ENCODE measurements around the gene LRRC71. TPM values are rescaled to one million over a fixed set of nuclear protein-coding genes. Genes with fewer than 3 reads are reported as not detected.

The LRRC71 gene
- total RNA-seq, 2 donors from 2014 or later: not detected

- Histone ChIP-seq H3K27me3 (ENCODE audit: control insufficient read depth, insufficient read depth, low read length, poor library complexity, severe bottlenecking) (peaks cover 39% of the 10 kb centered on the region), H3K9me3 (ENCODE audit: control insufficient read depth, low read length) (no peaks in the 10 kb centered on the region), H3K9ac (ENCODE audit: extremely low read depth, low read length, poor library complexity, severe bottlenecking) (no peak overlapping the region), H3K27ac (ENCODE audit: low read depth, low read length) (no peak overlapping the region), H3K36me3 (ENCODE audit: control insufficient read depth, insufficient read depth, low read length) (no peaks in the 10 kb centered on the region), H3K4me3 (ENCODE audit: low read length) (no peak overlapping the region), H3K4me1 (ENCODE audit: control insufficient read depth, insufficient read depth, low read length) (no peaks in the 10 kb centered on the region)
- no peak for DNase-seq
- H3K4me1 Mint-ChIP-seq: peaks cover 6% of the 10 kb centered on the region
- H3K27me3 Mint-ChIP-seq (ENCODE audit: insufficient read depth): peaks cover 55% of the 10 kb centered on the region
- no peak overlapping the region for H3K4me3 Mint-ChIP-seq
- no peaks in the 10 kb centered on the region for H3K9me3 Mint-ChIP-seq
- TF ChIP-seq, protein P1, sequence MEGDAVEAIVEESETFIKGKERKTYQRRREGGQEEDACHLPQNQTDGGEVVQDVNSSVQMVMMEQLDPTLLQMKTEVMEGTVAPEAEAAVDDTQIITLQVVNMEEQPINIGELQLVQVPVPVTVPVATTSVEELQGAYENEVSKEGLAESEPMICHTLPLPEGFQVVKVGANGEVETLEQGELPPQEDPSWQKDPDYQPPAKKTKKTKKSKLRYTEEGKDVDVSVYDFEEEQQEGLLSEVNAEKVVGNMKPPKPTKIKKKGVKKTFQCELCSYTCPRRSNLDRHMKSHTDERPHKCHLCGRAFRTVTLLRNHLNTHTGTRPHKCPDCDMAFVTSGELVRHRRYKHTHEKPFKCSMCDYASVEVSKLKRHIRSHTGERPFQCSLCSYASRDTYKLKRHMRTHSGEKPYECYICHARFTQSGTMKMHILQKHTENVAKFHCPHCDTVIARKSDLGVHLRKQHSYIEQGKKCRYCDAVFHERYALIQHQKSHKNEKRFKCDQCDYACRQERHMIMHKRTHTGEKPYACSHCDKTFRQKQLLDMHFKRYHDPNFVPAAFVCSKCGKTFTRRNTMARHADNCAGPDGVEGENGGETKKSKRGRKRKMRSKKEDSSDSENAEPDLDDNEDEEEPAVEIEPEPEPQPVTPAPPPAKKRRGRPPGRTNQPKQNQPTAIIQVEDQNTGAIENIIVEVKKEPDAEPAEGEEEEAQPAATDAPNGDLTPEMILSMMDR (conservative IDR thresholded peaks at IDR 0.05): no peak
- no peak overlapping the region for H3K27ac Mint-ChIP-seq
- 87 to 89% methylated on average over 4 of the region's 4 CpGs for WGBS, 2 experiments (ENCODE audit: insufficient coverage in 1 of 2, insufficient read length in 1 of 2)
- H3K36me3 Mint-ChIP-seq (ENCODE audit: low read depth): no peaks in the 10 kb centered on the region
Observed at GRCh38 chr1:156895455-156895812, 25.0 kb upstream of the LRRC71 start.

GRCh38 chr1:156895927-156896326 lies 24.5 kb upstream of the LRRC71 start:
- no peaks in the 10 kb centered on the region for H3K36me3 Mint-ChIP-seq (ENCODE audit: low read depth)
- no peak overlapping the region for H3K27ac Mint-ChIP-seq
- no peaks in the 10 kb centered on the region for H3K9me3 ChIP-seq (ENCODE audit: control insufficient read depth, low read length)
- H3K9me3 Mint-ChIP-seq: no peaks in the 10 kb centered on the region
- peaks cover 50% of the 10 kb centered on the region for H3K27me3 Mint-ChIP-seq (ENCODE audit: insufficient read depth)
- no peak overlapping the region for H3K9ac ChIP-seq (ENCODE audit: extremely low read depth, low read length, poor library complexity, severe bottlenecking)
- TF ChIP-seq, protein P1 (conservative IDR thresholded peaks at IDR 0.05): no peak
- WGBS, 2 experiments (ENCODE audit: insufficient coverage in 1 of 2, insufficient read length in 1 of 2): 93 to 98% methylated on average over 4 to 6 of the region's 6 CpGs
- H3K36me3 ChIP-seq (ENCODE audit: control insufficient read depth, insufficient read depth, low read length): no peaks in the 10 kb centered on the region
- no peak overlapping the region for H3K27ac ChIP-seq (ENCODE audit: low read depth, low read length)
- H3K4me3 Mint-ChIP-seq: no peak overlapping the region
- H3K4me1 Mint-ChIP-seq: peaks cover 6% of the 10 kb centered on the region
- H3K4me1 ChIP-seq (ENCODE audit: control insufficient read depth, insufficient read depth, low read length): no peaks in the 10 kb centered on the region
- H3K27me3 ChIP-seq (ENCODE audit: control insufficient read depth, insufficient read depth, low read length, poor library complexity, severe bottlenecking): peaks cover 34% of the 10 kb centered on the region
- no peak overlapping the region for H3K4me3 ChIP-seq (ENCODE audit: low read length)
- no peak for DNase-seq

DNA sequence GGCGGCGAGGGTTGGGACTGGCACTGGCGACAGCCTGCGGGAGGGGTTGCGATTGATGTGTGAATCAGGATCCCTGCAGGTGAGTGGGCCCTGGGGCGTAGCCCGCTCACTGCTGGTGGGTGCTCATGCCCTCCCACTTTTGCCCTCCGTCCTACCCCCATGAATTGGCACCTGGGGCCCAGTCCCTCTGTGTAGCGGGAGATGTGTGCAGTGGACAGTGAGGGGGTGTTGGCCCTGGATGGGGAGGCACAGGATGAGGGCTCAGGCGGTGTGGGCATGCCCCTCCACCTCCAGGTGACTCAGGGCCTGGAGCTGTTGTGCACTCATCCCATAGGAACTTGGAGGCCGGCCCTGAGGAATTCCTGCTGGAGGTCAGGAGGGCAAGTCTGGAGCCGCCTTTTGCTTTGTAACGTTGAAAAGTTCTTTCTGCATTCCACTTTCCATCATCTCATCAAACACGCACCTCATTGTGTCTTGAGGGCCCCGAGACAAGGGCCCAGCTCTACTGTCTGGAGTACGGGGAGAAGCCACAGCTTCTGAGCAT lies 23.9 kb upstream of the LRRC71 start:
- H3K4me3 ChIP-seq (ENCODE audit: low read length): no peak overlapping the region
- TF ChIP-seq, protein P1 (conservative IDR thresholded peaks at IDR 0.05): no peak
- H3K4me1 ChIP-seq (ENCODE audit: control insufficient read depth, insufficient read depth, low read length): no peaks in the 10 kb centered on the region
- peak; percentile 80 for DNase-seq
- H3K9ac ChIP-seq (ENCODE audit: extremely low read depth, low read length, poor library complexity, severe bottlenecking): no peak overlapping the region
- H3K27me3 ChIP-seq (ENCODE audit: control insufficient read depth, insufficient read depth, low read length, poor library complexity, severe bottlenecking): peaks cover 27% of the 10 kb centered on the region
- Mint-ChIP-seq H3K4me1 (peaks cover 6% of the 10 kb centered on the region), H3K27me3 (ENCODE audit: insufficient read depth) (peaks cover 44% of the 10 kb centered on the region), H3K4me3 (no peak overlapping the region), H3K36me3 (ENCODE audit: low read depth) (no peaks in the 10 kb centered on the region), H3K9me3 (no peaks in the 10 kb centered on the region), H3K27ac (peak overlapping the region; percentile 78)
- H3K36me3 ChIP-seq (ENCODE audit: control insufficient read depth, insufficient read depth, low read length): no peaks in the 10 kb centered on the region
- H3K9me3 ChIP-seq (ENCODE audit: control insufficient read depth, low read length): no peaks in the 10 kb centered on the region
- peak overlapping the region; percentile 41 for H3K27ac ChIP-seq (ENCODE audit: low read depth, low read length)
- WGBS, 2 experiments (ENCODE audit: insufficient coverage in 1 of 2, insufficient read length in 1 of 2): 68 to 88% methylated on average over 8 to 16 of the region's 16 CpGs
